Medulla oblongata (tissue), 1 donor: Measurements from ENCODE around the gene STX12.
"Not testable (repeated sequence)": the region's sequence is repeated elsewhere in the genome, so short reads cannot be mapped to it uniquely, and the experiment has no call there.

Source experiments
- DNase-seq: peaks from one replicate; pipeline ENCODE4 v3.0.0-alpha.2; 2015; ENCODE audit errors: extremely low spot score

STX12 gene

GRCh38 chr1:27868932-27869718 lies 96.1 kb downstream of the STX12 start:
- DNase-seq = peak; percentile 39

GRCh38 chr1:27869719-27870085 lies 96.7 kb downstream of the STX12 start:
- DNase-seq = no peak

GRCh38 chr1:27871076-27871475 lies 98.1 kb downstream of the STX12 start:
- DNase-seq = not testable (repeated sequence)

GRCh38 chr1:27872059-27872801 lies 99.2 kb downstream of the STX12 start, which contains the start of gene THEMIS2:
THEMIS2 (plus strand) TSS chr1:27872544; CDS start chr1:27872572, 28 bp downstream.
- DNase-seq = peak; percentile 58

- no peak for DNase-seq
Observed at GRCh38 chr1:27872802-27873551, 100.0 kb downstream of the STX12 start.

- DNase-seq = no peak
Observed at GRCh38 chr1:27873671-27874384, 100.8 kb downstream of the STX12 start.
